ENCODE measurements around the gene NLRP14.

The NLRP14 gene

GRCh38 chr11:7050191-7050590 lies 29.9 kb downstream of the NLRP14 start:
- no peak for DNase-seq (ENCODE audit: low read depth, low spot score)

GRCh38 chr11:7056828-7057513 lies 36.7 kb downstream of the NLRP14 start:
- DNase-seq (ENCODE audit: low read depth, low spot score): no peak

- no peak for DNase-seq (ENCODE audit: low read depth, low spot score)
Observed at GRCh38 chr11:7057641-7058040, 37.4 kb downstream of the NLRP14 start.

DNA sequence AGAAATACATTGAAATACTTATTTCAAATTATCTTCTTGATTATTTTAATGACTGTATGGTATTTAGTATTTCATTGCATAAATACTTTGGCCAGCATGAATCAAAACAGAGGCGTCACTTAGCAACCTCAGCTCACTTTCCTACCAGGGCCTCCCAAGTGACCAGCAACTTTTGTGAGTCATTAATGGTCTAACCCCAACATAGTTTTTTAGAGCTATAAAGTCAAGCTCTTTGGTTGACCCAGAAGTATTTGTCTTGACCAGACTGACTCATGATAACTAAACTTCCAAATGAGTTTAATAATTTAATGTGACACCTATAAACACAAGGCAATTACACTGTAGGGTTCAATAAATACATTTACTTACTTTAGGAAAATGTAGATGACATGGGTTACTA lies 40.6 kb downstream of the NLRP14 start:
- no peak for DNase-seq (ENCODE audit: low read depth, low spot score)

- no peak for DNase-seq (ENCODE audit: low read depth, low spot score)
Observed at GRCh38 chr11:7062534-7062933, 42.3 kb downstream of the NLRP14 start.

DNA sequence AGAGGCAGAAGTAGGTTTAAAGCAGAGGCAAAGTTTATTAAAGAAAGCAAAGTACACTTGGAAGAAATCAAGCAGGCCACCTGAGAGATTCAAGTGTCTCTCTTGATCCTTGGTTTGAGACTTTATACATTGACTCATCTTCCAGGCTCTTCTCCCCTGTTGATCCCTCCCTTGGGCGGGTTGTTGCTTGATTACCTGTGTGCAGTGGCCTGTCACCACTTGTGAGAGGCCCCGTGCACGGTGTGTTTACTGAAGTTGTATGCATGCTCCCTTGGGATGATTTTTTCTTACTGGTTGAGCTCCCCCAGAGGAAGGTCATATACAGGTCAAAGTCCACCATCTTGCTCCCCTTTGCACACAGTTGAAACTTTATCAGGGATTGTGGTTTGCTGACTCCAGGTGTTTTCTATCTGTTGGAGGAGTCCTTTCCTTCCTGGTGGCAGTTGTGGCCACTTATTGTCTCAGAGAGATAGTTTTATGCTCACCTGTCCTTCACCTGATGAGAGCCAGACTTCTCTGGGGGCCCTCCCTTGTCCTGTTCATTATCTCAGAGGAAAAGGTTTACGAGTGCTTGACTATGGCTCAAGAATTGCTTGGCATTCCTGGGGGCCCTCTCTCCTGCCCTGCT lies 52.2 kb downstream of the NLRP14 start:
- no peak for DNase-seq (ENCODE audit: low read depth, low spot score)

DNA sequence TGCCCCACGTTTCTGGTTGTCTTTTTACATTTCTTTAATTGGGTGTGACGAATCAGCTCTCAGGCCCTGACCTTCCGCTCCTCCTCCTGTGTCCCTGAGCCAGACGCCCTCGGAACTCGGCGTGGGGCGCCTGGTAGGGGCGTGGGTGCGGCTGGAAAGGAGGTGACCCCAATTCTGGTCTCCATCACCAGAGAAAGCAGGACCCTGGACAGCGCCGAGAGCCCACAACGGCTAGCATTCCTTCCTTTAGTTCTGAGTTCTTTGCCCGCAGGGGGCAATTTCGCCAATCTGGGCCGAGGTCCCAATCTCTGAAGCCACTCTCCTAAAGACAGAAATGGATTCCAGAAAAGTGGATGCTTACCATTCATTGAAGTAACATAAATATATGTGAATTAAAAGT lies 56.8 kb downstream of the NLRP14 start:
- no peak for DNase-seq (ENCODE audit: low read depth, low spot score)

DNA sequence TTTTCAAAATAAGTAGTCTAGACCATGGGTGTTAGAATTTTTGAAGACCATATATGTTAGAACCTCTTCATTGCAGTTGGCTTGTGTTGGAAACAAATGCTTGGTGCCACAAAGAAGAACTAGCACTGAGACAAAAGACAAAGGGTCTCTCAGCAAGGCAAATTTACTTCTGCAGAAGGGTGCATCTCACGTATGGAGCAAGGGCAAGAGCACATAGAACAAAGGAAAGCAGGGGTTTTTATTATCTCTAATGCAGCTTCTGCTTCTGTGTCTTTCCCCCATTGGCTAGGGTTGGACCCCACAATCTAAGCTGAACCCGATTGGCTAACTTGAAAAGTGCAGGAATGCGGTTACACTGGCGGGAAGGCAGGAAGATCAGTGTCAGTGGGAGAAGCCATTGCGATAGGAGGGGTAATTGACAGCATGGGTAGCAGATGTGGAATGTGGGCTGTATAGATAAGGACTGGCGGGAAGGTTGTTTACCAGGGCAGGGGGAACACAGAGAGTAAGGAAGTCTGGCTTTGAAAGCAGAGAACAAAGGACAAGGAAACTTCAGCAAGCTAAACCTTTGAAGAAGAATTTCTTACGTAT lies 59.4 kb downstream of the NLRP14 start:
- no peak for DNase-seq (ENCODE audit: low read depth, low spot score)

DNA sequence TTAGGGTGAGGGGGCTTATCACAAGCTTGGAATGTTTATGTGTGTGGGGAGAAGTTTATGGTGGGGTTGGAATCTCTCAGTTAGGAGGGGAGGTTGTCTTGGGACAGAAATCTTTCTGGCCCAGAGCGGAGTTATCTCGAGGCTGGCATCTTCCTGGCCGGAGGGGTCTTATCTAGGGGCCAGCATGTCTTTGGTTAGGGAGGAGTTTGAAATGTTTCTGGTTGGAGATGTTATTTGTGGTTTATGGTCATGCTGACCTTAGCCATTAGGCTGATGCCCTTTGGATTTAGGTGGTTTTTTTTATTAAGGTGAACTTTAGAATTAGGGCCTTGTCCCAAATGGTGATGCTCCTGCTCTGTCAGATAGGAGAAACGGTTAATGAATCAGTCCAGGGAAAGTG lies 60.6 kb downstream of the NLRP14 start:
- no peak for DNase-seq (ENCODE audit: low read depth, low spot score)

GRCh38 chr11:7081441-7081840 lies 61.2 kb downstream of the NLRP14 start:
- no peak for DNase-seq (ENCODE audit: low read depth, low spot score)

GRCh38 chr11:7088921-7089320 lies 68.6 kb downstream of the NLRP14 start, which contains the start of gene RBMXL2:
Gene RBMXL2 (plus strand): TSS chr11:7088998. CDS start chr11:7089121, 123 bp downstream.
- DNase-seq (ENCODE audit: low read depth, low spot score): no peak

GRCh38 chr11:7089328-7090251 lies 69.3 kb downstream of the NLRP14 start:
- DNase-seq (ENCODE audit: low read depth, low spot score): no peak

GRCh38 chr11:7098235-7098832 lies 78.1 kb downstream of the NLRP14 start:
- peak; percentile 17 for DNase-seq (ENCODE audit: low read depth, low spot score)

DNA sequence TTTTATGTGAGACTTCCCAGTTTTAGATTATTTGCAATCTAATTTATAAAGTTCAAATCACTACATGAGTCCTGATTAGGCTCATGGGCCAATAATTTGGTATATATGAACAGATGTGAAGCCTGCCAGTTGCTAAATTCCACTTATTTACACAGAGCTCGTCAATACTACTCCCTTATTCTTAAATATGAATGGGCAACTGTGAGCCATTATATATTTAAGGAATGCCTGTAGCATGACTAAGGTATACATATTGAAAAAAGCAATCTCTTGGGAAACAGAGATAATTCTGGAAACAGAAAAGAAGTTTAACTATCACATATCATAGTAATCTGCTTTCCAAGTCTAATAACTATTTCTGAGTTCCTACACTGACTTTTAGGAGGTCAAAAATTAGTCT lies 95.5 kb downstream of the NLRP14 start:
- DNase-seq (ENCODE audit: low read depth, low spot score): no peak

DNA sequence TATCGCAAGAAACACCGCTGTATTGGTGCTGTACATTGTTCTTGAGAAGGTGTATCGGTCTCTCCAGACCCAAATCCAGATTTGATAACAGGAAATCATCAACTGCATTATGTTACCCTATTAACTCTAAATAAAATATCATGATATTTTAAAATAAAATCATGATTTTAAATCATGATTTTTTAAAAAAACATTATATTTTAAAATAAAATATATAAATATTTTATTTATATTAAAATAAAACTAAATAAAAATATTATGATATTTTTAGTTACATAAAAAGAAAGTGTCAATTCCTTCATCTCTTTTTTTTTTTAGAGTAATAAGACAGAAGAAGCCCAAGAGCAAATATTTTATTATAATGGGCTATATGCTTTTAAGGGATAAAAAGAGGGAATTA lies 96.1 kb downstream of the NLRP14 start:
- DNase-seq (ENCODE audit: low read depth, low spot score): no peak

All from iPS DF 19.7 (cell line).